GM12801 (cell line): ENCODE data around the gene CRMP1.

ENCODE experiments used
- CTCF ChIP-seq: IDR thresholded peaks from one replicate; pipeline ENCODE4 v1.5.1; 2011; ENCODE audit warnings: control low read depth; ENCODE audit not compliant: insufficient read length; ENCODE audit errors: extremely low read depth

CRMP1 gene

GRCh38 chr4:5893004-5893580 is at the start of gene CRMP1:
Gene CRMP1 (minus strand): TSS chr4:5893086. CDS start chr4:5892969, 117 bp downstream.
- no peak for TF ChIP-seq CTCF

DNA sequence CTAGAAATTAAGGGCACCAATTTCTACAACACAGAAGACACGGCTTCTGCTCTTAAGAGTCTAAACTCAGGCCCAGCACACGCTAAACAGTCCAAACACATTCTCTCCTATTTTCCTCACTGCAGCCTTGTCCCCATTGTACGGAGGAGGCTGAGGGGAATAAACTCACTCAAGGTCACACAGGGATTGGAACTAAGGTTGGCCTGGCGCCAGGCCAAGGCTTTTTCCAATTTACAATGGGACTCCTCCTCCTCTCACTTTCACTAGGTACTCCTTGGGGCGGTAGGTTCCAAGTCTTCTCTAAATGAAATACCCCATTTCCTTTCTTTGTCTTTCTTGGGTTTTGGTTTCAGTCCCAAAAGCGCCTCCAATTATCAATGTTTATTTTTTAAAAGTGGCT is 48.7 kb upstream of the CRMP1 start:
- TF ChIP-seq CTCF: no peak

- no peak for TF ChIP-seq CTCF
Measured at GRCh38 chr4:5940470-5941203, 47.8 kb upstream of the CRMP1 start.

DNA sequence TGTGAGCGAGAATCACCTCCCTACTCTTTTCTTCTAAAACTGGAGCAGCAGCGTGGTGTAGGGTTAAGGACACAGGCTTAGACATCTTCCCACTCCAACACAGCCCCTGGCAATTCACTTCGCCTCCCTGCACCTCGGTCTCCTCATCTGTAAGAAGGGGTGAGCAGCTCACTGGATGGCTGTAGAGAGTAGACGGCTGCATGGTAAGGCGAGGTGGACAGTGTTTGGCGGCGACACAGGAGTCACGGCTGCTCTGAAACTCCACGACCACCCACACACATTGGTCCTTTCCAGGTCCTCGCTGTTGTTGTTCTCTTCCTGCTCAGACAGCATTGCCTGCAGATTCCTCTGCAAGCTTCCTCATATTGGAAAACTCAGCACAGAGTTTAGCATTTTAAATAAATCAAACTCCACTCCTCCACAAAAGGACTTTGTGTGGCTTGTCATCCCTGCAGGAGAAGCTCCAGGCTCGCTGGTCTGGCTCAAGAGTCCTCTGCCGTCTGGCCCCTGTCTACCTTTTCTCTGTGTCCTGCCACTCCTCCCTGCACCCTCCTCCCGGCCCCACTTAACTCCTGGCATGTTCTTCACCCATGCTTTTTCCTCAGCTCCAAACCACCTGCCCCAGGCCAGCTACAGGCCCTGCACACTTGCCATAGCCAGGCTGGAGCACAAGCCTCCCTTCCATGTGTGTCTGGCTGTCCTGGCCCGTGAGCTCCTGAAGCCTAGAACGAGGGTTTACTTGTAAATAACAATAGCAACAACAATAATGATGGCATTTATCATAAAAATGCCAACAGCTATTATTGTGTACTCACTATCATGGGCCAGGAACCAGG is 41.3 kb upstream of the CRMP1 start:
- no peak for TF ChIP-seq CTCF

GRCh38 chr4:5933116-5933515 is 40.2 kb upstream of the CRMP1 start:
- TF ChIP-seq CTCF: no peak

- TF ChIP-seq CTCF: no peak
Measured at GRCh38 chr4:5932035-5932568, 39.2 kb upstream of the CRMP1 start.

DNA sequence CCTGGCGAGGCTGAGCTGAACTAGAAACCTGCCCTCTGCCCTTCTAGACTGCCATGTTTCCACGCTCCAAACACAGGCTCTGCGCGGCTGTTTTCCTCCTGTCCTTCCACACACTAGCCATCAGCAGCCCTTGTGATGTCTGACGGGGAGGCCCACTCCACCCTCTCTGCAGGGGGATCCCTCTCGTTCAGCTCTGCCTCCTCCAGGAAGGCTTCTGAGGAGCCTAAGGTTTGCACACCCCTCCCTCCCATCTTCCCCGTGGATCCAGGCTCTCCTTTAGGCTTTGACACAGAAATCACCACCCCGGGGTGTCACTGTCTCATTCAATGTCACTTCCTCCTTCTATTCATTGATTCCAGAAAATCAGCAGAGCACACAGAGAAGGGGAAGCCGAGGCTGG is 38.6 kb upstream of the CRMP1 start:
- TF ChIP-seq CTCF: no peak
